NCI-H1694 treated with DMSO at 0.1 percent for 48 hours (cell line): ENCODE results near the gene SPATA13.
"Not testable (repeated sequence)": the region's sequence is repeated elsewhere in the genome, so short reads cannot be mapped to it uniquely, and the experiment has no call there.

Experiments used
- DNase-seq: peaks from one replicate; lab custom pipeline; 2025; lab: John Stamatoyannopoulos, UW

SPATA13 gene

DNA sequence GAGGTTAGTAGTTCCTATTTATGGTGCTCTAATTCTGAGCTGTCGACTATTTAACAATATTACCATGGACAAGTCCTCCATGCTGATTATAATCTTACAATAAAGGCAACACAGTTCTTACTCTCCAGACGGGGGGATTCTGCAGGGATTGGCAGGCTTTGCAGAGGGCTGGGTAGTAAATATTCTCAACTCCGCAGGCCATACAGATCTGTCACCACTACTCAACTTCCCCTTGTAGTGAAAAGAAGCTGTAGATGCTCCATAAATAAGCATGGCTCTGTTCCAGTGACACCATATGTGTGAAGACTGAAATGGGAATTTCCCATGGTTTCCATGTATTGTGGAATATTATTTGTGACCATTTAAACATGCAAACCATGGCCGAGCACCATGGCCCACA is 158.4 kb downstream of the SPATA13 start:
- DNase-seq, result not testable (repeated sequence)

DNA sequence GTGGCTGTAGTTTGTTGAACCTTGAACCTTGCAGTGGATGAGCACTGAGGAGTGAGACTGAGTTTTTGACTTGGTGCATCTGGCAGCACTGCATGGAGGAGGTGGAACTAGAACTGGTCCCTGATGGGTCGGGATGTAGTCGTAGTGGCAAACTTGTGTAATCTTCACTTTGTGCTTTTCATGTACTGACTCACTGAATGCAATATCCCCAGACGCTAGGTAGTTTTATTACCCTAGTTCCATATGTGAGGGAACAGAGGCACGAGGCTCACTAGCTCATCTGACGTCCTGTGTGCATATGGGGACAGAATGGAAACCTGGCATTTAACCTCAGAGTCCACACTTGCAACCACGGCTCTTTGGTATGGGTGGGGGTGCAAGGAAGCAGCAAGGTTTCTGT is 159.1 kb downstream of the SPATA13 start:
- not testable (repeated sequence) for DNase-seq

DNA sequence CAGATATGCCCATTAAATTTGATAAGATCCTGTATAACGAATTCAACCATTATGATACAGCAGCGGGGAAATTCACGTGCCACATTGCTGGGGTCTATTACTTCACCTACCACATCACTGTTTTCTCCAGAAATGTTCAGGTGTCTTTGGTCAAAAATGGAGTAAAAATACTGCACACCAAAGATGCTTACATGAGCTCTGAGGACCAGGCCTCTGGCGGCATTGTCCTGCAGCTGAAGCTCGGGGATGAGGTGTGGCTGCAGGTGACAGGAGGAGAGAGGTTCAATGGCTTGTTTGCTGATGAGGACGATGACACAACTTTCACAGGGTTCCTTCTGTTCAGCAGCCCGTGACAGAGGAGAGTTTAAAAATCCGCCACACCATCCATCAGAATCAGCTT is 160.9 kb downstream of the SPATA13 start:
- DNase-seq, result not testable (repeated sequence)

DNA sequence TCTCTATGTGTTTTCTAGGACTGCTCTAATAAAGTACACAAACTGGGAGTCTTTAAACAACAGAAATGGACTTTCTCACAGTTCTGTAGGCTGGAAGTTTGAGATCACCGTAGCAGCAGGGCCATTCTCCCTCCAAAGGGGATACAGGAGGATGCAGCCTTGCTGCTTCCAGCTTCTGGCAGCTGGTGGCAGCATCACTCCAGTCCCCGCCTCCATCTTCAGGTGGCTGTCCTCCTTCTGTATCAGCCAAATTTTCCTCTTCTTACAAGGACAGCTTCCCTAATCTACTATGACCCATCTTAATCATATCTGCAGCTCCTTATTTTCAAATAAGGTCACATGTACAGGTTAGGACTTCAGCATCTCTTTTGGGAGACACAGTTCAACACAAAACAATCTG is 161.9 kb downstream of the SPATA13 start:
- not testable (repeated sequence) for DNase-seq

DNA sequence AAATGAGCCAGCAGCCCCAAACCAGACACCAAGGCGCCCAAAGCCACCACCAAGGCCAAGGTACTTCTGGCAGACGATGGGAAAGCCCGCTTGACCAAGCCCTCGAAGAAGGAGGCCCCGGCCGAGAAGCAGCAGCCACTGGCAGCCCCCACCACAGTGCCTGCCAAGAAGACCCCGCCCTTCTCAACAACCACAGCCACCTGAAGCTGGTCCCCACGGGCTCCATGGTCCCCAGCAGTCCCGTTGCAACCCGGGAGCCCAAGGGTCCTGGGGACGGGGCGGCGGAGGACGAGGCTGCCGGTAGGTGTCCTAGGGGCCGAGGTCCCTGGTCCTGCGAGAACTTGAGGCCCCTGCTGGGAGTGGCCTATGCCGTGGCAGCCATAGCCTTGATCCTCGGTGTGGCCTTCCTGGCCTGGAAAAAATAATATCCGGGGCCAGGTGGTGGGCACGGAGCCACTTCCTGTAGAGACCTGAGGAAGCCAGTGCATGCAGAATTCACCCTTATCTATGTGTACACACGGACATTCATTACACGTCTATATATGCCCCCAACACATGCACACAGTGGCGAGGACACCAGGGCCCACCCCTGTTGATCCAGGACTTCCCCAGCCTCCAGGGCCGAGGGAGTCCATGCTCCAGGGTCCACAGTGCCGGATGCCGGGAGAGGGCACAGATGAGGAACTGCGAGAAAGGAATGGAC is 162.7 kb downstream of the SPATA13 start:
- no peak for DNase-seq

DNA sequence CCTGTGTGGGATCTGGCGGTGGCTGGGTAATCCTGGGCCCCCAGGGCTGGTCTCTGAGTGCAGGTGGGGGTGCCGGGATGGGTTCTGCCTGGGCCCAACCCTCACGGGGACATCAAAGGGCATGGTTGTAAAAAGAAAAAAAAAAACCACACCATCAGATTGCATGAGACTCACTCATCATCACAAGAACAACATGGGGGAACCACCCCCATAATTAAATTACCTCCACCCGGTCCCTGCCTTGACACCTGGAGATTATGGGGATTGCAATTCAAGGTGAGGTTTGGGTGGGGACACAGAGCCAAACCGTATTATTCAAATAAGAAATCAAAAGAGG is 163.2 kb downstream of the SPATA13 start:
- DNase-seq, result no peak

DNA sequence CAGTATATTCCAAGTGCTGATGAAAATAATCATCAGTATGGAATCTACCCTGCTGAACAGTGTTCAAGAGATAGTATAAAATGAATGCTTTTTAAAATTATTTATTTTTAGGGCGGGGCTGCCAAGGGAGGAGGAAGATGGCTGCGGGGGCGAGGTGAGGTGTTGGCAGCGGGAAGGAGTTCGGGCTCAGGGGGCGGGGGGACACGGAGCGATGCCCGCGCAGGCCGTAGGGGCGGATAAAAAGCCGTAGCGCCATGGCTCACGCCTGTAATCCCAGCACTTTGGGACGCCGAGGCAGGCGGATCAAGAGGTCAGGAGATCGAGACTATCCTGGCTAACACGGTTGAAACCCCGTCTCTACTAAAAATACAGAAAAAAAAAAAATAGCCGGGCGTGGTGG is 167.1 kb downstream of the SPATA13 start:
- DNase-seq, result not testable (repeated sequence)

DNA sequence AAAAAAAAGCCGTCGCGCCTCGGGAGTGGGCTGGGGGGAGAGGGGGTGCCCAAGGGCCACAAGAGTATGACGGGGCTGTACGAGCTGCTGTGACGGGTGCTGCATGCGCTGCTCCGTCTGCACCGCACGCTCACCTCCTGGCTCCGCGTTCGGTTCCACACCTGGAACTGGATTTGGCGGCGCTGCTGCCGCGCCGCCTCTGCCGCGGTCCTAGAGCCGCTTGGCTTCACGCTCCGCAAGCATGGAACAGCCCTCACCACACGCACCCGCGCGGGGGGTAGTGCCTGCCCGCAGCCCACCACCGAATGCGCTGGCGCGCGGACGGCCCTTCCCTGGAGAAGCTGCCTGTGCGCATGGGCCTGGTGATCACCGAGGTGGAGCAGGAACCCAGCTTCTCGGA is 167.6 kb downstream of the SPATA13 start:
- DNase-seq, result no peak

DNA sequence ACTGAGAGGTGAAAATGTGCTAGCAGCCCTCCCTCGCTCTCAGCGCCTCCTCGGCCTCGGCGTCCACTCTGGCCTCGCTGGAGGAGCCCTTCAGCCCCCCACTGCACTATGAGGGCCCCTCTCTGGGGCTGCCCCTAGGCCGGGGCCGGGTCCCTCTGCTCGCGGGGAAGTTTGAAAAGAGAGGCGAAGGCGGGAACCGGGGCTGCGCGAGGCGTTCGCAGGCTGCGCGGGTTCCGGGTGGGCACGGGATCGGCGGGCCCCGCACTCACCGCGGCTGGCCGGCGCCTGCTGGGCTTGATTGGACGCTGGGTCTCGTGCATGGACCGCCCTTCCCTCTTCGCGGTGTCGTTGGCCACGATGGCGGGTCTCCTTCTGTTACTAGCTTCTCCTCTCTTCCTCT is 178.2 kb downstream of the SPATA13 start:
- DNase-seq, result no peak

DNA sequence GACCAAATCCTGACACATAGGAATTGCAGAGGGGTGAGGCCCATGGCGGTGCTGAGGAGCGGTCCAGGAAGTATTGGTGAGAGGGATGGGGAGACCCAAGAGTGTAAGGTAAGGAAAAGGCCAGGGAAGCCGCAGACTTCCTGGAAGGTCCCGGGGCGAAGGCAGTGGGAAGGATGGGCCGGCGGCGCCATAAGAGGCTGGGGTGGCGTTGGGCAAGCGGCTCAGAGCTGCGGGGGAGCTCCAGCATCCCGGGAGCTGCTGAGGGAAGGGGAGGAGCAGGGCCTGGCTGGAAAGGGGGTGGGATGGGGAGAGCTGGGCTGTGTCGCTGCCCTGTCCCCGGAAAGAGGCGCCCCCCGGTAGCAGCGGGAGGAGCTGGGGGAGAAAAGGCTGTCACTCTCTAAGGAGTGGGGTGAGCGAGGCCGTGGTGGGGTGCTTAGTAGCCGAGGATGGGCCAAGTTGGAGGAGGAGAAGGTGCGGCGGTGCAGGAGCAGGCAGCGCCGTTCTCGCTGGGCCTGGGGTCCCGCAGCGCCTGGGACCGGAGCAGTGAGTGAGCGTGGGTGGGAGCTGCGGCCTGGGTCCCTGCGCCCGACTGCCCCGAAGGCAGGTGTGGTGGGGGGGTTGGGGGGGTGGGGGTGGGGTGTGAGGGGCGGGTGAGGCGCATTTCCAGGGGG is 179.6 kb downstream of the SPATA13 start:
- DNase-seq, result no peak

DNA sequence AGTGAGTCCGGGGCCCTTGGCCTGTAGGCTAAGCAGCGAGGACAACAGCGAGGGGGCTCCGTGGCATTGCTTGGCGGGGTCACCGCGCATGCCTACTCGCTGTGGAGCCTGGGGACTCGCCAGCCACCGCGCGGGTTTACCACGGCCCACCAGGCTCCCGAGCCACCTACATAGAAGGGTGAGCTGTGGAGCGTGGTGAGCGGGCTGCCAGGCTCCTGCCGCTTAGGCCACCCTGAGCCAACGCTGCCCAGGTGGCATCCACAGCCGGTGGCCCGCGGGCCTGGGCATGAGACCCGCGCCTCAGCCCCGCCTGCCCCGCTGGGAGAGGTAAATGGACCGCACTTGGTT is 180.1 kb downstream of the SPATA13 start:
- no peak for DNase-seq

DNA sequence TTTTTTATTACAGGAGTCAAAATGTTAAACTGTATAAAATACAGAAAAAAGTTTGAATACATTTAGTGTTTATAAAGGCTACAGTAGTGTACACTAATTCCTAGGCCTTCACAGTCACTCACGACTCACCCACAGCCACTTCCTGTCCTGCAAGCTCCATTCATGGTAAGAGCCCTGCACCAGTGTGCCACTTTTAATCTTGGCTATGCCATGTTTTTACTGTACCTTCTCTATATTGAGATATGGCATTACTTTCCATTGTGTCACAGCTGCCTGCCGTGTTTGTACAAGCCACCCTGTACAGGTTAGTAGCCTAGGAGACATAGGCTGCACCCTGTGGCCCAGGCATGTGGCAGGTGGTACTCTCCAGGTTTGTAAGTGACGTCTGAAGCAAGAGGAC is 180.9 kb downstream of the SPATA13 start:
- no peak for DNase-seq

DNA sequence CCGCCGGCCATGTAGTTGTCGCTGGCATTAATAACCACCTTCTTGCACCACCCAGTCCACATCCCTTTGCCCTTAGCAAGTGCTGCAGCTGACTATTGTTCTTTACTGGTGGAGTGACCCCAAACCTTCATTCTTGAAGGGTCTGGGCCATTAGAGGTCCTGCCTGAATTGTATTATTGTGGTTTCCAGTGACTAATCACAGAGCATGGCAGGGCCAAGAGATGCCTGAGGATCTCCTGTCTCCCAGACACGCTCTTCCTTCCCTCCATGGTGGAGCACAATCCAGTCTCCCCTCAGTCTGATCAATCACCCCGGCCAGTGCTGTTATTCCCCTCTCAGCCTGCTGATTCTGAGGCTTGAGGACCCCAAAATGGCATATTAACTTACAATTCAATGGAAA is 187.9 kb downstream of the SPATA13 start:
- no peak for DNase-seq

DNA sequence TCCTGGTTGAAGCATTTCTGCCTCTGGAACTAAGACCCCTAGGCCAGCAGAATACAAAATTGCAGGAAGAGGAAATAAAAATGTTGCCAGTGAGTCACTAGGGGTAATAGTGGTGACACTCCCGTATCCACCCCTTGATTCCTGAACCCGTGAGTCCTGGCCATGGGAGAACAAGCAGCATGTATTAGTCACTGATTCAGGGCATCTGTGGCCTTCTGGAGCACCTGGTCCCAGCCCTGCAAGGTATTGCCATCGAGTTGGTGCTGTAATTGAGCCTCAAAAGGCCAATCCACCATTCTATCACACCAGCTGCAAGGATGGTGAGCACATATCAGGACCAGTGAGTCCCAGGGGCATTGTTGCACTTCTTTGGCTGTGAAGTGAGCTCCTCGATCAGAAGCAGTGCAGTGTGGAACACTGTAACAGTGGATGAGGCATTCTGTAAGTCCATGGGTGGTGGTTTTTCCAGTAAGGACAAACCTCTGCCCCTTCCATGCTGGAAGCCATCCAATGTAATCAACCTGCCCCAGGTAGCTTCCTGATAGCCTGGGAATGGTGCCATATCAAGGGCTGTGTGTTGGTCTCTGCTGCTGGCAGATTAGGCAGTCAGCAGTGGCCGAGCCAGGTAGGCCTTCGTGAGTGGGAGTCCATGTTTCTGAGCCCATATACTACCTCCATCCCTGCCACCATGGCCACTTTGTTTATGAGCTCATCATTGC is 188.4 kb downstream of the SPATA13 start:
- no peak for DNase-seq

DNA sequence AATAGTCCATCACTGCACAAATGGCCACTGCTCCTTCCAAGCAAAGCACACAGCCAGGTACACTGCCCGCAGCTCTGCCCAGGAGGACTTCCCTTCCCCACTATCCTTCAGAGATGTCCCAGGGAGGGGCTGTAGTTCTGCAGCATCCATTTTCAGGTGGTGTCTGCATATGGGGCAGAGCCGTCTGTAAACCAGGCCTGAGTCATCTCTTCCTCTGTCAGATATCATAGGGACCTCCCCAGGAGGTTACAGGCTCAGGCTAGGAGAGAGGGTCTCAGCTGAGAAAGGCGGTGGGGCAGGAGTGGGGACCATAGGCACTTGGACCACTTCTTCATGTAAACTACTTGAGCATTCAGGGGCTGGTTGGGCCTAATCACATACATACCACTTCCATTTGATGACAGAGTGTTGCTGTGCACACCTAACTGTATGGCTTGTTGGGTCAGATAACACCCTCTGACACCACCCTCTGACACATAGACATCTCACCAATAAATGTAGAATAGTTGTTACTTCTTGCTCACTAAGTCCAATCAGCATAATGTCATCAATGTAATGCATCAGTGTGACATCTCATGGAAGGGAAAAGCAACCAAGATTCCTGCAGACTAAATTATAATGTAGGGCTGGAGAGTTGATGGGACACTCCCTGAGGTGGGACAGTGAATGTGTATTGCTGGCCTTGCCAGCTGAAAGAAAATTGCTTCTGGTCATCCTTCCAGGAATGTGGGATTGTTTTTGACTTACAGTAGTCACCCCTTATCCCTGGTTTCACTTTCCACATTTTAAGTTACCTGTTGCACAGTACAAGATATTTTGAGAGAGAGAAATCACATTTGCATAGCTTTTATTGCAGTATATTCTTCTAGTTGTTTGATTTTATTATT is 189.5 kb downstream of the SPATA13 start:
- not testable (repeated sequence) for DNase-seq

DNA sequence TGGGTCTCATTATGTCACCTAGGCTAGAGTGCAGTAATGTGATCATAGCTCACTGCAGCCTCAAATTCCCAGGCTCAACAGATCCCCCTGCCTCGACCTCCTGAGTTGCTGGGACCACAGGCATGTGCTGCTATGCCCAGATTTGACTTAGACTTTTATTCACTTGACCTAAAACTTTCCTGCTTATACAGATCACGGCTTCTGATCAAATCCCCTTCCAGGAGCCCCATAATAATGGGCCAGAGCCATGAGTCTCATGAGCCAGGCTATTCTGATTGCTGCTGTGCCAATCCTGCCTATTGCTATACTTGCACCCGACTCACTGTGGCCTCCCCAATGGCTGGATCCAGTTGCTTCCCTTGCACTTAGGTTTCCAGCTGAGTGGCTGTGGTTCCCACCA is 190.9 kb downstream of the SPATA13 start:
- DNase-seq, result no peak

DNA sequence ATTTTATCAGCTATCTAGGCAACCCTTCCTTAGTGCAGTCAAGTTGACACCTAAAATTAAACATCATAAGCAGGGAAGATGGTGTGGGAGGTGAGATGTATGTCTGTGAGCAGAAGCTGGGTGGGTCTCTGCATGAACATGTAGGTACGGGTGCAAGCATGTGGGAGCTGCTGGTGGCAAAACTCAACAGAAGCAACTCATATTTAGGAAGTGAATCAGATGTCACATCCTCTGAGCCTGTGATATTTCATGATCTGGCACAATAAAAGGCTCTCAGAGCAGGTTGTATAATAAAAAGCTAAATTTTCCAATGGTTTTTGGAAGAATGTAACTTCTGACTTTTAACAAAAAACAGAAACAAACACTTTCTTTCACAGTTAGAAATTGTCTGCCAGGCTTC is 193.2 kb downstream of the SPATA13 start:
- DNase-seq, result no peak

DNA sequence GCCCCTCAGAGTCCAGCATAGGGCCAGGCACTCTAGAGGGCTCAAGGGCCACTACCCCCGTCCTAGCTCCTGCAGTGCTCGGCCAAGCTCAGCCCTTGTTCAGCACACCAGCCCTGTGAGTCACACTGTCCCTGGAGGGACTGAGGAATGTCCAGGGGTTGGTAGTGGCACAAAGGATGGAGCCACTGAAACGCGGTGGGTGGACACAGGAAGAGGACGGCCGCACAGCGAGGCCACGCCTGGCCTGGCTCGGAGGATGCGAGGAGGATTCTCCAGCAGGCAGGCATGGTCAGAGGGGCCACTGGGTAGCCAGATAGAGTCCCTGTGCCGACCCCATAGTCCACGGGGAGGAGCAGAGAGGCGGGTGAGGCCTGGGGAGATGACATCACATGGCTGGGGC is 194.6 kb downstream of the SPATA13 start:
- DNase-seq, result no peak

DNA sequence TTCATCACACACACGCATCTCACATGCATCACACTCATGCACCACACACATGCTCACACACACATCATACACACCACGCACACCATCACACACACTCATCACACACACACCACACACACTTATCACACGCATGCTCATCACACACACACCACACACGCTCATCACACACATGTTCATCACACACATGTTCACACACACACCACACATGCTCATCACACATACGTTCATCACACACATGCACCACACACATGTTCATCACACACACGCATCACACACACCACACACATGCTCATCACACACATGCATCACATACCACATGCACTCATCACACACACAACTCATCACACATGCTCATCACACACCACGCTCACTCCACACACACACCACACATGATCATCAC is 195.8 kb downstream of the SPATA13 start:
- DNase-seq, result no peak
